GM21381 (cell line): ENCODE measurements around the gene GANC.
"Not testable (repeated sequence)": the region's sequence is repeated elsewhere in the genome, so short reads cannot be mapped to it uniquely, and the experiment has no call there.

Experiments
- ATAC-seq: cut with Tn5 transposase; IDR thresholded peaks from one replicate; pipeline ENCODE4 v1.9.1; 2021; ENCODE audit warnings: mild to moderate bottlenecking, moderate library complexity; ENCODE audit not compliant: unreplicated experiment

GANC gene

DNA sequence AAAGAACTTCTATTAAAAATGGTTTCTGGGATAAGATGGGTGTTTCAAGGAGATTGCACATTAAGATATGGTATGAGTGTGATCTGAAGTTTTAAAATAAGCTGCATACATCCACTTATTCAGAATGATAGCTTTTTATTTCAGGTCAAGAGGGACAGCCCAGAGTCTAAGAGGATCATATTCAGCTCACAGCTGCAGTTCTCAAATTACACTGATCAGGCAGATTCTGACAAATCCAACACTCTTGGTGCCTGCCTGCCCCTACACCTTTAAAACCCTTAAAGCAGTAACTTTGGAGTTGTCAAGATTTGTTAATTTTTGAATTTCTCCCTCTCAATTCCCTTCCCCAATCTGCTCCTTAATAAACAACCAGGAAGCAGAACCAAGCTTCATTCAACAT is 9.3 kb downstream of the GANC start:
- no peak for ATAC-seq

DNA sequence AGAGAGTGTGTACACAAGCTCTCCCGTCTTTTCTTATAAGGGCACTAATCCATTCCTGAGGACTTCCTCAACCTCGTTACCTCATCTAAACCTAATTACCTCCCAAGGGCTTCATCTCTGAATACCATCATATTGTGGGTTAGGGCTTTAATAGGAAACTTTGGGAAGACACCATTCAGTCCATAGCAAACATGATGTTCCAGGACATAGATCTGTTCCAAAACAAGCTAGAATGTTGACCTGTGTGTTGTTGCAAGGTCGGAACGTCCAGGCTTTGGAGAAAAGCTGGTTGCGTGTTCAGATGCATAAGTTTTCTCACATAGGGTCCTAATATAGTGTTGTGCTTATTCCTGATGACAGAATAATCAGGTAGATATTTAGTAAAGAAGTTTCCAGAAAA is 9.9 kb downstream of the GANC start:
- no peak for ATAC-seq

DNA sequence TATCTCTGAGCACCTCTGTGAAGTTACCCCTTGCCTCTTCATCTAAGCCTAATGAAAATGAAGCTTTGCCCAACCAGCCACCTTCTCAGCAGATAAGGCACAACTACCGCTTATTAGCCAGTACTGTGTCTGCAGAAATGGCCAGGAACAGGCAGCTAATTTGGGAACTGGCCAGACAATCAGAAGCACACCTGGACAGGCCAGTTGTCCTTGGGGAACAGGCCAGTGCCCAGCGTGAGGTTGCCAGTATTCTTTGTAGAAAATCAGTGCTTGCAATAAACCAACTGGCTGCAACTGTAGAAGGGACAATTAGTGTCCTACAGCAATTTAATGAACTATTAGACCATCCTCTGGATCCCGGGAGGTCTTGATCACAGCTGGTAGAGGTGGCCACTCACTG is 10.7 kb downstream of the GANC start:
- no peak for ATAC-seq

DNA sequence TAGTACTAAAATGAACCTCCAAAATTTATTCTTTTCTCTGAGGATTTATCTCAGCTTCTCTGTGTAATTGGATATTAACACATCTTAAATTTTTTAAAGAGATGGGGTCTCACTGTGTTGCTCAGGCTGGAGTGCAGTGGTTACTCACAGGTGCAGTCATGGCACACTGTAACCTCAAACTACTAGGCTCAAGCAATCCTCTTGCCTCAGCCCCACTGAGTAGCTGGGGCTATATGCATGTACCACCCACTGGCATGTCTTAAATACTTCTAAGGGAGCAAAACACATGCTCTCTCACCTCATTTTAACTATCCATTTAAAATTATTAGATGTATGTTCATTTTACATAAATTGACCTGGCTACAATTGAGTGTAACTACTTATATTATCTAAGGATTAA is 11.6 kb downstream of the GANC start:
- no peak for ATAC-seq

DNA sequence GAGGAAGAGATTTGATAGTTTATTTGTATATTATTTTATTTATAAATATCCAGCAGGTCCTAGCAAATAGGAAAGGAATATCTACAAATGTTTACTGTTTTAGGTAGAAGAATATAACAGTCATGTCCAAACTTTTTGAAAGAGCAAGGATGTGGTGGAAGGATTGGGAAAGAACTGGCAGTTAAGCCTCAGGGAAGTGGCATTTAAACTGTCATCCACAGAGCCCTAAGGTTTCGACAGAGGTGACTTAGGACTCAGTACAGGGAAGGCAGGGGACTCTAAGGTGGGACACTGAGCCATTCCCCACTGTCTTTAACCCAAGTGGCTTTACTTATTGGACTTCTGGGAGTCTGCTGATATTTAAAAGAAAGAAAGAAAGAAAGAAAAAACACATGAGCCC is 12.0 kb downstream of the GANC start:
- no peak for ATAC-seq

DNA sequence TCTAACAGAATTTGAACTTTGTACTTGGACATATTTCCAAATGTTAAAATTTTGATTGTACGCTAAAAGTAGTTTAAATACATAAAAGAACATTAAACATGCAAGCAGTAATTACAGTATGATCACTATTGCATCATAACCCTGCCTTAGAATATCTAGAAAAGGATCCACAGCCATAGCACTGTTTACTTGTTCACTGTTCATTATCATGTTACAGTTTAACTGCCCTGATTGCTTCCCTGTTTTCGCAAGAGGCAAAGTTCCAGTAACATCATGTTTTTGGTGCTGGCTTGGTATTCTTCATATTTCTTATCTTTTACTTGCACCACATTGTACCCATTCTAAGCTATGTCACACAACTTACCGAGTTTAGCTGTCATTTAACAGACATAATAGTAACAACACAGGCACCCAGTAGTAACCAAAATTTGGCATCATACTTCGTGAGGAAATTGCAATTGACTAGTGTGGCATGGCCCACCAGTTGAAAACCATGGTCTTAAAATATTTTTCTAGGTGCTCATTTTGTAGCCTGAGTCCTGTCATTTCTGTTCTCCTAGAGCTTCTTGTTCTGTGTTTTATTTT is 13.5 kb downstream of the GANC start:
- no peak for ATAC-seq

DNA sequence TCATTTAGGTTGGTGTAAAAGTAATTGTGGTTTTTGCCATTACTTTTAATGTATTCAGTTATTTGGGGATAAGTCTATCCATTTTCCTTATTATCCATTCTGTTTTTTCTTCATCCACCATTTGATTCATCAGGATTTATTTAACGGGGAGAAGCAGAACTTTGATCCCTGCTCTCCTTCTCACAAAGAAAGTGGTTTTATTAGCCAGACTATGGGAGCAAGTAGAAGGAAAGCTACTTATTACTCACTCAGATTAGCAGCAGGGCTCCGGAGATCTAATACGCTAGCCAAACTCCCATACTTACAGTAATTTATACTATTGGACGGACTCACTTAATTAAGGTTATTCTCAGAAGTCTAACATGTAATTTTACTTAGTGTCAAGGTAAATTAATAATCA is 14.9 kb downstream of the GANC start:
- no peak for ATAC-seq

DNA sequence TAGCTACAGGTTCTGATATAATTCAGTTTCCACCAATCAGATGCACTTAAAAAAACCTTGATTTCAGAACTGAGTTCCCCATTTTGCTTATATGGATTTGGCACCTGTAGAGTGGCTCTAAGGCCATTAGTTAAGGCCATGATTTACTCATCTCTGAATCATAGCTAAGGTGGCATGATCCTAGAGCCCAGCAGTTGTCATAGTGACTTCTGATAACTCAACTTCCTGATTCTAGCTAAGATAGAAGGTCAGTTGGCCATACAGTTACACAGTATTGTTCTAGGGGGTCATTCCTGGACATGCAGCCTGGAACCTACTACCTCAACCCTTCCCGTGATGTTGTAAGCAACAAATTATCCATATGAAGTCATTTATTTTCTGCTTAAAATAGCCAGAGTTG is 16.2 kb downstream of the GANC start:
- no peak for ATAC-seq

DNA sequence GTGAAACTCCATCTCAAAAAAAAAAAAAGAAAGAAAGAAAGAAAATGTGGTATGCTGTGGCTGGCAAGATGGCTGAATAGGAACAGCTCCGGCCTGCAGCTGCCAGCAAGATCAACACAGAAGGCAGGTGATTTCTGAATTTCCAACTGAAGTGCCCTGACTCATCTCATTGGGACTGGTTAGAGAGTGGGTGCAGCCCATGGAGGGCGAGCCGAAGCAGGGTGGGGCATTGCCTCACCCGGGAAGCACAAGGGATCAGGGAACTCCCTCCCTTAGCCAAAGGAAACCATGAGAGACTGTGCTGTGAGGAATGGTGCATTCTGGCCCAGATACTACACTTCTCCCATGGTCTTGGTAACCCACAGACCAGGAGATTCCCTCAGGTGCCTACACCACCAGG is 28.0 kb downstream of the GANC start:
- ATAC-seq: not testable (repeated sequence)

DNA sequence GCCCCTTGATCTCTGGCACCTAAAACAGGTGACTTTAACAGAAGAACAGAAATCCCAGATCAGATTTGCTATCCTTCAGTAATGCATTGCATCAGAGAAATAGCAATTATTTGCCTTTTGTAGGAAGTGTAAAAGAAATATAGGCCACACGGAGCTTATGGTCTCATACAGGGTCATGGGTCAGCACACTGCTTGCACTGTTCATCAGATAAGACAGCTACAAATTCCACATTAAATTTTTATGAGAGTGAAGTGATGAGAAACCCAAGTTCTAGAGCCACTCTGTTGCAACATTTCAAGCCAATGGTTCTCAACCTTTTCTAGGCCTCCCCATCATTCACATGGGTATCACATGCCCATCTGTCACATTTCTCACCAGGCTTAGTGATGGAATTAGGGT is 33.7 kb downstream of the GANC start:
- no peak for ATAC-seq

DNA sequence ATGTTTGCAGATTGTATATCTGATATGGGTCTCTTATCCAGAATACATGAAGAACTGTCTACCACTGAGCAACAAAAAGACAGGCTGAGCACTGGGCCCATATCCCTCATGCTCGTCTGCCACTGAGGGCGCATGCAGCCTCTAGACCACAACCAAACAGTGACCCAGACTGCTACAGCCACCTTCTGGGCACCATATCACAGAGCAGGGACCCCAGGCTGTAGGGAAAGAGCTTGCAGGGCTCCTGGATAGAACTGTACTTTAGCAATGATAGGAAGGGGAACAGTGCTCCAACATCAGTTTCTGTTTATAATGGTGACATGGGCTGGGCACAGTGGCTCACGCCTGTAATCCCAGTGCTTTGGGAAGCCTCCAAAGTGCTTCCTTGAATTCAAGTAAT is 40.5 kb downstream of the GANC start:
- ATAC-seq: no peak

DNA sequence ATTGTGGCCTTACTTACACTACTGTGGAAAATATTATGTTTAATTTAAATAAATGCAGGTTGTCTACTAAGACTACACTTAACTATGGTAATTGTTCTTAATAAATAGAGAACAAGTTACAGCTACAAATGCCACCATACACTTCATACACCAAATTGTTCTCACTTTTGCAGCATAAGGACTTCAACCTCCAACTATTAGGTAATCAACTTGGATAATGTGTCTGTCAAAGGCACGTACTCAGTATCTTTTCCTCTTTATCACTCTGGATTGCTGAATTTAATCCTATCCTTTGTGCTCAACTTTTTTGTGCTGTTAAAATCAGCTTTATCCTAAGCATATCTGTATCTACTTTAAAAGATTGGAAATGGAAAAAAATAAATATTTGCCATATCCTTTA is 41.8 kb downstream of the GANC start:
- no peak for ATAC-seq

DNA sequence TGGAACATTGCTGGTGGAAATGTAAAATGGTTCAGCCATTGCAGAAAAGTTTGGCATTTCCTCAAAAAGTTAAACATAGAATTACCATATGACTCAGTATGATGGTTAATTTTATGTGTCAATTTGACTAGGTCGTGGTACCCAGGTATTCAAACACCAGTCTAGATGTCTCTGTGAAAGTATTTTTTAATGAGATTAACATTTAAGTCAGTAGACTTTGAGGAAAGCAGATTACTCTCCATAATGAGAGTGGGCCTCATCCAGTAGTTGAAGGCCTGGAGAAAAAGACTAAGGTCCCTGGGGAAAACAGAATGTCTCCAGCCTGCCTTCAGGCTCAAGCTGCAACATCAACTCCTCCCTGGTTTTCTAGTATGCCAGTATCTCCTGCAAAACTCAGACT is 42.5 kb downstream of the GANC start:
- no peak for ATAC-seq

DNA sequence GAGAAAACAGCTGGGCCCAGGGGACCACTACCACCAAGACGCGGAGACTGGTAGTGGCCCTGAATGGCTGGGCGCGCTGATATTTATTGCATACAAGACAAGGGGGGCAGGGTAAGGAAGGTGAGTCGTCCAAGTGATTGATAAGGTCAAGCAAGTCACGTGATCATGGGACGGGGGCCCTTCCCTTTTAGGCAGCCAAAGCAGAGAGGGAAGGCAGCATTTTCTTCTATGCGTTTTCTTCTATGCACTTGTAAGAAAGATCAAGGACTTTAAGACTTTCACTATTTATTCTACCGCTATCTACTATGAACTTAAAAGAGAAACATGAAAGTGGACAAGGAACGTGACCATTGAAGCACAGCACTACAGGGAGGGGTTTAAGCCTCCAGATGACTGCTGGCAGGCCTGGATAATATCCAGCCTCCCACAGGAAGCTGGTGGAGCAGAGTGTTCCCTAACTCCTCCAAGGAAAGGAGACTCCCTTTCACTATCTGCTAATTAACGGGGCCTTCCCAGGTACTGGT is 43.3 kb downstream of the GANC start:
- ATAC-seq: not testable (repeated sequence)

DNA sequence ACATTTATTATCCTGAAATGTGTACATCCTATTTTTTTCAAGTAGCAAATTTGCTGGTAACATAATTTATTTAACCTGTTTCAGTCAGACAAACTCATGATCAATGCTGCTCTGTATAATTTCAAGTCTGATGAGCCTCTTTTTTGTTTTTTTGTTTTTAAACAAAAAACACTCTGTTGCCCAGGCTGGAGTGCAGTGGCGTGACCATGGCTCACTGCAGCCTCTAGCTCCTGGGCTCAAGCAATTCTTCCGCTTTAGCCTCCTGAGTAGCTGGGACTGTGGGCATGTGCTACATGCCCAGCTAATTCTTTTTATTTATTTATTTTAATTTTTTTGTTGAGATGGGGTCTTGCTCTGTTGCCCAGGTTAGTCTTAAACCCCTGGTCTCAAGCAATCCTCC is 46.2 kb downstream of the GANC start:
- no peak for ATAC-seq

DNA sequence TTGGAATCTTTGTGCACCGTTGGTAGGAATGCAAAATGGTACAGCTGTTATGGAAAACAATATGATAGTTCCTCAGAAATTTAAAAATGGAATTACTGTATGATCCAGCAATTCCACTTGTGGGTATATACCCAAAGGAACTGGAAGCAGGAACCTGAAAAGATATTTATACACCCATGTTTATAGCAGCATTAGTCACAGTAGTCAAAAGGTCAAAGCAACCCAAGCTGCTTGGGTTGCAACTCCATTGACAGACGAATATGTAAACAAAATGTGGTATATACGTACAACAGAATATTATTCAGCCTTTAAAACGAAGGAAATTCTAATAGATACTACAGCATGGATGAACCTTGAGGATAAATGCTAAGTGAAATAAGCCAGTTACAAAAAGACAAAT is 51.3 kb downstream of the GANC start:
- no peak for ATAC-seq

DNA sequence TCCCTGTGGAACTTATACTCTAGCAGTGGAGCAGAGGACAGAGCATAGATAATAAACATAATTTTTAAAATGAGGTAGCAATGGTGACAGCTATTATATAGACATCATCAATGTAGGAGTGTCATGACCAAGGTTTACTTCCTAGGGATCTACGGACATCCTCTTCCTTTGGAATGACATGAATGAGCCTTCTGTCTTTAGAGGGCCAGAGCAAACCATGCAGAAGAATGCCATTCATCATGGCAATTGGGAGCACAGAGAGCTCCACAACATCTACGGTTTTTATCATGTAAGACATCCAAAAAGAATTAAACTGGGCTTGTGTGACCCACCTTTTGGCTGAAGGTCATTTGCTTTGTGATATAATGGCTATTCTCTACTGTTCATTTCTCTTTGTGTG is 56.2 kb downstream of the GANC start:
- no peak for ATAC-seq

DNA sequence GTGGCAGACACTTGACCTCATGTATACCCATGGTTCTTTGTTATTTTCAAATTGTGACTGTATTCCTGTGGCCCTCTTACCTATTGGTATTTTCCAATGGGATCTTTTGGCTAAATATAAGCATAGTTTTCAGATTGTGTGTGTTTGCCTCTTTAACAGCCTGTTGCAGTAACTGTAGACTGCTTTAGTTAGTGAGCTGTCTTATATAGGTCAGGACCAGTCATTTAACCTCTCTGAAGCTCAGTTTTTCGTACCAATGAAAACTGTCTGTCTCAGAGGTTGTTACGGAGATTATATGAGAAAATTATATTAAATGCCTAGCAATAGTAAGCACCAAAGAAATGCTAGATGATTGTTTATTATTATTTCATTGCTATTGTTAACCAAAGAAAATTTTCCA is 57.0 kb downstream of the GANC start:
- no peak for ATAC-seq

DNA sequence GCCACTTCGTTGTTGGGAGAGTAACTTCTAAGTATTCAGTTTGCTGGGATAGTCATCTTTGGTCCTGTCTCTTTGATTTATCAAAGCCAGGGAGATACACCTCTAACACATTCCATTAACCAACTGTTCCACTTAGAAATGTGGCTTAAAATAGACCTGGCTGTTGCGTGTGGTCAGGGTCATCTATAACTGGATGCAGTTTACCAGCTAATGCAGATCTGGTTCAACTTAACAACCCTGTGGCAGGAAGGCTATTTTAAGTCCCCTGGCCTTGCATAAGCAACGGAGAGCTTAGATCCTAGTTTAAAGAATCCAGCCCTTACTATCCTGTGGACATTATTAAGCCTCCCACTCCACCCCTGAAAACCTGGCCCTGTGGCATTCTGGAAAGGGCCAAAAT is 58.2 kb downstream of the GANC start:
- ATAC-seq: no peak

DNA sequence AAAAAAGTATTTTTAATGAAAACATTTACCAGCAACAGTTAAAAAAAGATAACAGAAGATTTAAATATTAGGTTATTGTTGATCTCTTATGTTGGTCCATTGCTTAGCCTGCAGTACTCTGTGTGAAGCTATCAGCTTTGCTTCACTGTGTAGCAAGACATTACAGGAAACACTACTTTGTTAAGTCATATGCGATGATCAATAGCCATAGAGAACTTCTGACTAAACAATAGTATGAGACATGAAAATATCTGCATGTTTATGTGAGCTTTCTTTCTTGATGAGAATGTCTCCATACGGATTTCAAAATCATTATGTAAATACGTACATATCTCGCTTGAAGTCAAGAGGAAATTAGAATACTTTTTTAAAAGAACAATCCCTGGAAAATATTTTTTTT is 59.3 kb downstream of the GANC start:
- no peak for ATAC-seq

DNA sequence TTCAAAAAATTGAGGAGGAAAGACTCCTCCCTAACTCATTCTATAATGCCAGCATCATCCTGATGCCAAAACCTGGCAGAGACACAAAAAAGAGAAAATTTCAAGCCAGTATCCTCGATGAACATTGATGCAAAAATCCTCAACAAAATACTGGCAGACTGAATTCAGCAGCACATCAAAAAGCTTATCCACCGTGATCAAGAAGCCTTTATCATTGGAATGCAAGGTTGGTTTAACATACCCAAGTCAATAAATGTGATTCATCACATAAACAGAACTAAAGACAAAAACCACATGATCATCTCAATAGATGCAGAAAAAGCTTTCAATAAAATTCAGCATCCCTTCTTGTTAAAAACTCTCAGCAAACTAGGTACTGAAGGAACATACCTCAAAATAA is 62.1 kb downstream of the GANC start:
- ATAC-seq: no peak

DNA sequence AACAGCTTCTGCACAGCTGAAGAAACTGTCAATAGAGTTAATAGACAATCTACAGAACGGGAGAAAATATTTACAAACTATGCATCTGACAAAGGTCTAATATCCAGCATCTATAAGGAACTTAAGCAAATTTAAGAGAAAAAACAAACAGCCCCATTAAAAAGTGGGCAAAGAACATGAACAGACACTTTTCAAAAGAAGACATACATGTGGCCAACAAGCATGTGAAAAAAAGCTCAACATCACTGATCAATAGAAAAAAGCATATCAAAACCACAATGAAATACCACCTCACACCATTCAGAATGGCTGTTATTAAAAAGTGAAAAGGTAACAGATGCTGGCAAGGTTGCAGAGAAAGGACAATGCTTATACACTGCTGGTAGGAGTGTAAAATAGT is 63.6 kb downstream of the GANC start:
- not testable (repeated sequence) for ATAC-seq

DNA sequence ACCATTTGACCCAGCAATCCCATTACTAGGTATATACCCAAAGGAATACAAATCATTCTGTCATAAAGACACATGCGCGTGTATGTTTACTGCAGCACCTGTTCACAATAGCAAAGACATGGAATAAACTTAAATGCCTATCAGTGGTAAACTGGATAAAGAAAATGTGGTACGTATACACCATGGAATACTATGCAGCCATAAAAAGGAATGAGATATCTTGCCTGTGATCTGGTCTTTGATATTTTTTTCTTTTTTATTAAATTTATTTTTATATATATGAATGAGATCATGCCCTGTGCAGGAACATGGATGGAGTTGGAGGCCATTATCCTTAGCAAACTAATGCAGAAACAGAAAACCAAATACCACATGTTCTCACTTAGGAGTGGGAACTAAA is 64.1 kb downstream of the GANC start:
- not testable (repeated sequence) for ATAC-seq

DNA sequence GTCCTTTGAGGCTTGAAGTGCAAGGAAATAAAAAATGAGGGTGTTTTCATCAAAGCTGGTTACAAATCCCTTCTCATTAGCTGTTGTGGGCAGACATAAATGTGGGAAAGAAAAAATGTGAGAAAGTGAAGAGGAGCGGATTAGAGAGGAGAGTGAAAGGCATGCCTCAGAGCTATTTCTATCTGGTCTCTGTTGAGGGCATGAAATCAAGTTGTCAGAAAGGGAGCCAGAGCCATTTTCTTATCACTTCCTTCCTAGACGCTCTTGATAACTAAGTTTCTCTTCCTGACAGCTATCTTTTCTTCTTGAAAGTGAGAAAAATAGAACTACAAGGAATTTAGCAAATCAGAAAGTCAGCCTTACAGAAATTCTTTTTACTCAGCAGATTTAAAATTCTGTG is 65.5 kb downstream of the GANC start:
- no peak for ATAC-seq
